HCT116 (cell line): ENCODE results near the gene HSD3B7. TPM values are rescaled to one million over a fixed set of nuclear protein-coding genes. Genes with fewer than 3 reads are reported as not detected.

ENCODE experiments used
- ATAC-seq: fragments of 200-7000 bp; cut with Tn5 transposase; 2 replicates; pipeline ENCODE4 v1.9.1; 2020; ENCODE audit warnings: mild to moderate bottlenecking, moderate library complexity
- BruUV-seq: library from RNA; stranded (reverse); fragments of 400-500 nt; replicated peaks from 2 replicates; lab custom pipeline; 2021; lab: Mats Ljungman, UMichigan
- CTCF ChIA-PET: fragments of 300-600 bp; sonication (Branson Sonifier 250); formaldehyde crosslinking; loops from one replicate; lab custom pipeline; 2021; ENCODE audit warnings: antibody characterized with exemption; lab: Charles Lee
- POLR2A ChIA-PET: fragments of 300-600, 350-600 bp; sonication (Branson Sonifier 250); formaldehyde crosslinking; loops from one replicate; lab custom pipeline; 2021; ENCODE audit warnings: antibody characterized with exemption; lab: Charles Lee
- RAD21 ChIA-PET, 2 experiments: fragments of 300-600 bp; sonication (Branson Sonifier 250); formaldehyde crosslinking; loops; one replicate each; lab custom pipeline; 2023; ENCODE audit warnings: low total read pairs in 2 of 2; ENCODE audit not compliant: uncharacterized antibody in 2 of 2, unreplicated experiment in 2 of 2, low non-redundant PET in 1 of 2; lab: Charles Lee
- DNase-seq: peaks from one replicate; pipeline ENCODE4 v3.0.0-alpha.2; 2010; ENCODE audit warnings: low read depth, low spot score
- H2AFZ ChIP-seq: fragments of 200-600 bp; shearing (Covaris generic), sonication (generic); 2 replicates; pipeline ENCODE4 v1.6.1; 2017; ENCODE audit warnings: low read depth, mixed run types, mixed read lengths, antibody characterized with exemption, low read length; ENCODE audit not compliant: poor library complexity, severe bottlenecking
- H3K27ac ChIP-seq: 2 replicates; pipeline ENCODE4 v1.5.1; 2012; ENCODE audit warnings: low read depth, low read length
- H3K27me3 ChIP-seq: fragments of 200-600 bp; sonication (generic); 2 replicates; pipeline ENCODE4 v1.6.1; 2016; ENCODE audit warnings: mixed run types, low read length, mixed read lengths; ENCODE audit not compliant: insufficient read depth
- H3K36me3 ChIP-seq, 2 experiments: fragments of 200-500 bp in 1 of 2; fragments of 200-600 bp in 1 of 2; sonication (Bioruptor generic) in 1 of 2; sonication (generic) in 1 of 2; 2 replicates each; pipeline versions ENCODE4 v1.5.1 to v1.6.1; 2014 to 2016; ENCODE audit warnings: low read length in 2 of 2, inconsistent platforms in 1 of 2, mixed read lengths in 1 of 2, mixed run types in 1 of 2; ENCODE audit not compliant: insufficient read depth in 2 of 2, control insufficient read depth in 1 of 2
- H3K4me1 ChIP-seq, 2 experiments: fragments of 200-600 bp in 1 of 2; sonication (generic) in 1 of 2; 2 replicates each; pipeline versions ENCODE4 v1.5.1 to v1.6.1; 2012 to 2017; ENCODE audit warnings: low read length in 2 of 2, inconsistent platforms in 1 of 2, mild to moderate bottlenecking in 1 of 2, mixed read lengths in 1 of 2, mixed run types in 1 of 2, moderate library complexity in 1 of 2; ENCODE audit not compliant: insufficient read depth in 2 of 2, control insufficient read depth in 1 of 2
- H3K4me2 ChIP-seq: fragments of 200-600 bp; sonication (generic); 2 replicates; pipeline ENCODE4 v1.6.1; 2017; ENCODE audit warnings: mixed run types, low read length, mixed read lengths
- H3K4me3 ChIP-seq, 2 experiments: fragments of 200-600 bp in 1 of 2; sonication (generic) in 1 of 2; replicated peaks in 1 of 2; 2 replicates each; pipeline ENCODE4 v1.5.1; 2011 to 2016; ENCODE audit warnings: low read length in 2 of 2, control low read depth in 1 of 2, low read depth in 1 of 2, mild to moderate bottlenecking in 1 of 2, mixed read lengths in 1 of 2, mixed run types in 1 of 2
- H3K79me2 ChIP-seq: fragments of 200-600 bp; sonication (generic); 2 replicates; pipeline ENCODE4 v1.6.1; 2017; ENCODE audit warnings: mild to moderate bottlenecking, mixed run types, low read length, moderate library complexity, mixed read lengths; ENCODE audit not compliant: insufficient read depth
- H3K9ac ChIP-seq: fragments of 200-600 bp; sonication (generic); 2 replicates; pipeline ENCODE4 v1.6.1; 2016; ENCODE audit warnings: low read length, mixed read lengths
- H3K9me2 ChIP-seq: fragments of 200-600 bp; sonication (generic), shearing (Covaris generic); 2 replicates; pipeline ENCODE4 v1.6.1; 2017; ENCODE audit warnings: mixed run types, mild to moderate bottlenecking, moderate library complexity; ENCODE audit not compliant: insufficient read depth
- H3K9me3 ChIP-seq, 2 experiments: fragments of 200-500 bp in 1 of 2; fragments of 200-600 bp in 1 of 2; sonication (Bioruptor generic) in 1 of 2; sonication (generic) in 1 of 2; 2 replicates each; pipeline ENCODE4 v1.6.1; 2014 to 2017; ENCODE audit warnings: low read length in 2 of 2, mixed read lengths in 2 of 2, inconsistent platforms in 1 of 2, low read depth in 1 of 2, mild to moderate bottlenecking in 1 of 2, mixed run types in 1 of 2, moderate library complexity in 1 of 2; ENCODE audit not compliant: control insufficient read depth in 1 of 2, insufficient read depth in 1 of 2
- H4K20me1 ChIP-seq: fragments of 200-600 bp; sonication (generic), shearing (Covaris generic); 2 replicates; pipeline ENCODE4 v1.6.1; 2017; ENCODE audit warnings: mixed run types, mild to moderate bottlenecking, moderate library complexity; ENCODE audit not compliant: insufficient read depth
- CBX3 ChIP-seq: IDR thresholded peaks from 2 replicates; pipeline ENCODE4 v1.6.1; 2012; ENCODE audit warnings: low read depth
- ELF1 ChIP-seq: IDR thresholded peaks from 2 replicates; pipeline ENCODE4 v1.6.1; 2012; ENCODE audit warnings: low read depth, borderline replicate concordance
- EZH2 ChIP-seq: fragments of 200-600 bp; sonication (generic); IDR thresholded peaks from 2 replicates; pipeline ENCODE4 v1.6.1; 2017; ENCODE audit warnings: antibody characterized with exemption, mixed run types
- JUND ChIP-seq: IDR thresholded peaks from 2 replicates; pipeline ENCODE4 v1.6.1; 2012
- POLR2A ChIP-seq: IDR thresholded peaks from 2 replicates; pipeline ENCODE4 v1.7.0; 2011; ENCODE audit warnings: borderline replicate concordance; ENCODE audit not compliant: insufficient read depth, insufficient read length; ENCODE audit errors: extremely low read depth
- POLR2AphosphoS5 ChIP-seq: IDR thresholded peaks from 2 replicates; pipeline ENCODE4 v1.6.1; 2011; ENCODE audit warnings: mild to moderate bottlenecking, low read depth, low read length, moderate library complexity
- REST ChIP-seq: IDR thresholded peaks from 2 replicates; pipeline ENCODE4 v1.6.1; 2012; ENCODE audit warnings: low read depth
- SIN3A ChIP-seq: IDR thresholded peaks from 2 replicates; pipeline ENCODE4 v1.6.1; 2012; ENCODE audit warnings: low read depth
- SP1 ChIP-seq: IDR thresholded peaks from 2 replicates; pipeline ENCODE4 v1.6.1; 2012; ENCODE audit warnings: low read depth
- SRF ChIP-seq: IDR thresholded peaks from 2 replicates; pipeline ENCODE4 v1.6.1; 2012; ENCODE audit warnings: low read depth
- YY1 ChIP-seq: IDR thresholded peaks from 2 replicates; pipeline ENCODE4 v1.6.1; 2011; ENCODE audit warnings: low read length, low read depth, moderate library complexity, mild to moderate bottlenecking; ENCODE audit not compliant: insufficient replicate concordance; ENCODE audit errors: extremely low read depth
- ZNF274 ChIP-seq: fragments of 200-500 bp; sonication (Bioruptor generic); IDR thresholded peaks from 2 replicates; pipeline ENCODE4 v1.6.1; 2014; ENCODE audit warnings: mild to moderate bottlenecking, low read depth, low read length, inconsistent platforms
- intact Hi-C: fragments of 100-400 bp; cut with micrococcal nuclease; formaldehyde crosslinking; loops from 2 replicates; pipeline ENCODE4 v1.10.0; 2022
- total RNA-seq: library from RNA; stranded (reverse); gene quantifications from one replicate; pipeline ENCODE4 v1.2.1, GENCODE V29; 2021; ENCODE audit not compliant: unreplicated experiment
- TF ChIP-seq, protein P1 (sequence below), 3 experiments: fragments of 200-600 bp in 1 of 3; sonication (generic) in 1 of 3; IDR thresholded peaks in 2 of 3; conservative IDR thresholded peaks in 1 of 3; 2 replicates each; pipeline ENCODE4 v1.5.1; 2012 to 2017; ENCODE audit warnings: low read depth in 2 of 3, low read length in 2 of 3, antibody characterized with exemption in 1 of 3, borderline replicate concordance in 1 of 3, control low read depth in 1 of 3, mild to moderate bottlenecking in 1 of 3, mixed read lengths in 1 of 3, mixed run types in 1 of 3, moderate library complexity in 1 of 3; ENCODE audit not compliant: insufficient read depth in 1 of 3

Gene HSD3B7
- total RNA-seq, 1 experiment from 2014 or later, result 8.6 TPM

GRCh38 chr16:31003744-31004143, 18.7 kb downstream of the HSD3B7 start:
- no peaks in the 10 kb centered on the region for H3K36me3 ChIP-seq
- DNase-seq (no peak), ATAC-seq (no peak)
- CTCF ChIA-PET, result interaction anchor here (1.0 kb wide), 1 partner anchor 19 kb away, joined by 3 read pairs; the partner anchor contains the start of gene HSD3B7
- intact Hi-C loops, result no loop called here
- peaks cover 6 to 19% of the 10 kb centered on the region in 2 experiments; a peak in 3 of 4 replicates for H3K4me1 ChIP-seq
- POLR2A ChIA-PET, result no interaction called here
- no peak overlapping the region for H3K4me2 ChIP-seq
- no TSS peak for BruUV-seq
- H3K9ac ChIP-seq, result no peak overlapping the region
- no peak overlapping the region for H3K4me3 ChIP-seq
- RAD21 ChIA-PET, result no interaction called here
- no peaks in the 10 kb centered on the region for H3K9me2 ChIP-seq
- no peak overlapping the region for H3K27ac ChIP-seq
- H3K27me3 ChIP-seq, result no peaks in the 10 kb centered on the region
- H2AFZ ChIP-seq, result no peak overlapping the region
- no peaks in the 10 kb centered on the region for H3K79me2 ChIP-seq
- TF ChIP-seq SIN3A (no peak), ZNF274 (no peak), REST (no peak), YY1 (no peak), EZH2 (no peak), SP1 (no peak)
- no peaks in the 10 kb centered on the region for H3K9me3 ChIP-seq
- no peaks in the 10 kb centered on the region for H4K20me1 ChIP-seq

- TF ChIP-seq ELF1 (no peak), CBX3 (no peak), JUND (no peak), POLR2A (no peak), YY1 (no peak), POLR2AphosphoS5 (no peak), SRF (no peak)
- TF ChIP-seq, protein P1, sequence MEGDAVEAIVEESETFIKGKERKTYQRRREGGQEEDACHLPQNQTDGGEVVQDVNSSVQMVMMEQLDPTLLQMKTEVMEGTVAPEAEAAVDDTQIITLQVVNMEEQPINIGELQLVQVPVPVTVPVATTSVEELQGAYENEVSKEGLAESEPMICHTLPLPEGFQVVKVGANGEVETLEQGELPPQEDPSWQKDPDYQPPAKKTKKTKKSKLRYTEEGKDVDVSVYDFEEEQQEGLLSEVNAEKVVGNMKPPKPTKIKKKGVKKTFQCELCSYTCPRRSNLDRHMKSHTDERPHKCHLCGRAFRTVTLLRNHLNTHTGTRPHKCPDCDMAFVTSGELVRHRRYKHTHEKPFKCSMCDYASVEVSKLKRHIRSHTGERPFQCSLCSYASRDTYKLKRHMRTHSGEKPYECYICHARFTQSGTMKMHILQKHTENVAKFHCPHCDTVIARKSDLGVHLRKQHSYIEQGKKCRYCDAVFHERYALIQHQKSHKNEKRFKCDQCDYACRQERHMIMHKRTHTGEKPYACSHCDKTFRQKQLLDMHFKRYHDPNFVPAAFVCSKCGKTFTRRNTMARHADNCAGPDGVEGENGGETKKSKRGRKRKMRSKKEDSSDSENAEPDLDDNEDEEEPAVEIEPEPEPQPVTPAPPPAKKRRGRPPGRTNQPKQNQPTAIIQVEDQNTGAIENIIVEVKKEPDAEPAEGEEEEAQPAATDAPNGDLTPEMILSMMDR (IDR thresholded peaks at IDR 0.05 in 2 of 3, conservative IDR thresholded peaks at IDR 0.05 in 1 of 3; ENCODE audit: borderline replicate concordance in 1 of 3, insufficient read depth in 1 of 3, low read depth in 2 of 3, low read length in 2 of 3), result no peak
- BruUV-seq, result no TSS peak
- Histone ChIP-seq H3K79me2 (no peaks in the 10 kb centered on the region), H3K36me3 (no peaks in the 10 kb centered on the region), H3K4me3 (no peak overlapping the region), H4K20me1 (no peaks in the 10 kb centered on the region), H3K27me3 (no peaks in the 10 kb centered on the region), H3K27ac (no peak overlapping the region), H3K9me3 (no peaks in the 10 kb centered on the region), H3K9ac (no peak overlapping the region), H3K9me2 (no peaks in the 10 kb centered on the region), H3K4me2 (no peak overlapping the region), H3K4me1 (peaks cover 0 to 10% of the 10 kb centered on the region in 2 experiments; a peak in 2 of 4 replicates), H2AFZ (no peak overlapping the region)
- ChIA-PET POLR2A (no interaction called here), CTCF (no interaction called here), RAD21 (no interaction called here)
- intact Hi-C loops, result no loop called here
- ATAC-seq (no peak), DNase-seq (no peak)
Measured at GRCh38 chr16:31004658-31005057, 19.7 kb downstream of the HSD3B7 start.
